ENCODE results near the gene GRPR. TPM values are rescaled to one million over a fixed set of nuclear protein-coding genes. Genes with fewer than 3 reads are reported as not detected.
"Not testable (repeated sequence)": the region's sequence is repeated elsewhere in the genome, so short reads cannot be mapped to it uniquely, and the experiment has no call there.

GRPR gene
- total RNA-seq, 2 experiments from 2014 or later: not detected

DNA sequence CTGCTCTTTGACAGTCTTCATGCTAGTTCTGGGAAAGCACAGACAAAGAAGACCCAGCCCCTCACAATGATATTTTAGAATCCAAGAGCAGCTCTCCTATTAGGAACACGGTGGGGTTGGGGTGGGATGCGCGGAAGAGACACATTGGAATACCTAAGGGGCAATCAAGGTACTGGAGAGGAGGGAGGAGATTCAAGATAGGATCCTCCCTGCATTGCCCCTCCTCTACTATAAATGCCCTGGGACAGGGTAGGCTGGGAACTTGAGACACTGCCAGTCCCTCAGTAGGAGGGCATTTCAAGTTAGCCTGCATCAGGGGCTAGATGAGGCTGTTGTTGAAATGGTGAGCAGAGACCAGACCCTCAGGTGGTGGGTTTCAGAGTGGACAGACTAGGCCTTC is 49.0 kb downstream of the GRPR start:
- Mint-ChIP-seq H3K27me3 (peaks cover 2% of the 10 kb centered on the region), H3K36me3 (no peaks in the 10 kb centered on the region), H3K27ac (no peak overlapping the region), H3K4me3 (no peak overlapping the region), H3K9me3 (no peaks in the 10 kb centered on the region), H3K4me1 (no peaks in the 10 kb centered on the region)
- POLR2A ChIA-PET: no interaction called here
- ATAC-seq (ENCODE audit: low read depth) (no peak), DNase-seq (no peak)

DNA sequence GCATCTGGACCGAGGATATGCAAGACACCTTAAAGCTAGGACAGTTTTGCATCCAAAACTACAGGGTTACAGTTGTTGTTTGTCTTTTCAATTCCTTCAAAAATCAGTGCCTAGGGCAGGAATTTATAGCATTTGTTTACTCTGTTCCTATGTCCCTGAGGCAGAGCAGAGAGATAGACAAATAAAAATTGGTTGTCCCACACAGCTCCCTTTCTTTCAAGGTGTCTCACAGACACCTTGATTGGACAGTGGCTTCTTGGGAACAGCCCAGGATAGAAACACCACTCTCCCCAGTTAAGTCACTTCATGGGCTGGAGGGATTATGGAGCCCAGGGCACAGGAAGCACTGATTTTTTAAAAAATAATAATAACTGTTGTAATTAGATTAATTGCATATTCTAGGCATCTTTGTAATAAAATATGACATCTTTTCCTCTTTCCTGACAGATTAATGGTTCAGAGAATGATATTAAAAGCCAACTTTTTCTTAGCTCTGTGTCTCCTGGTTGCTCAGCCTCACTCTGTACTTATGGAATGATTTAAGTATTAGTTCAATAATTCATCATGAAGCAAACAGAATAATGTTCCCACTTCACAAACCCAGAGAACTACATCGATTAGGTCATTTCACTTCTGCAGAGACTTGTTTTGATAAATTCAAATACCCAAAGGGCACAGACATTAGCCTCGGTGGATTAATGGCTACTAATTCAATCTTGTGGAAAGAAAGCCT is 52.1 kb downstream of the GRPR start:
- no peak for ATAC-seq (ENCODE audit: low read depth)
- Mint-ChIP-seq H3K9me3 (no peaks in the 10 kb centered on the region), H3K27me3 (peaks cover 8% of the 10 kb centered on the region), H3K4me3 (no peak overlapping the region), H3K4me1 (no peaks in the 10 kb centered on the region), H3K27ac (no peak overlapping the region), H3K36me3 (no peaks in the 10 kb centered on the region)
- POLR2A ChIA-PET: no interaction called here
- DNase-seq: no peak

DNA sequence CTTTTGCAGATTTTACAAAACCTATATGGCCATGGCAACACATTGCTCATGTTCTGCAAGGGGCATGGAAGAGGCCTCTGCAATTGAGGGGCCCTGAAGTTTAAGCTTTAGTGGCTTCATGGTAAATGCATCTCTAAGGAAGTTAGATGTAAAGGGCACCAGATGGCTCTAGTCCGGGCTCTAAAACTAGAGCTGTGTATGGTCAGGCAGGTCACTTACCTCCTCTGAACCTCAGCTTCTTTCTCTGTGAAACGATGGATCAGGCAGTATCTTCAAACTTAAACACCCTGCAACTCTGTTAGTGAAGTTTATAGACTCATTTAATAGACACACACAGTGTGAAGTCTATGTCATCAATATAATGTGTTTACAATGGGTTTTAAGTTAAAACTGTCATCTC is 53.9 kb downstream of the GRPR start:
- Mint-ChIP-seq H3K9me3 (no peaks in the 10 kb centered on the region), H3K4me1 (no peaks in the 10 kb centered on the region), H3K27ac (no peak overlapping the region), H3K36me3 (no peaks in the 10 kb centered on the region), H3K27me3 (peaks cover 11% of the 10 kb centered on the region), H3K4me3 (no peak overlapping the region)
- DNase-seq (no peak), ATAC-seq (ENCODE audit: low read depth) (no peak)
- POLR2A ChIA-PET: no interaction called here

DNA sequence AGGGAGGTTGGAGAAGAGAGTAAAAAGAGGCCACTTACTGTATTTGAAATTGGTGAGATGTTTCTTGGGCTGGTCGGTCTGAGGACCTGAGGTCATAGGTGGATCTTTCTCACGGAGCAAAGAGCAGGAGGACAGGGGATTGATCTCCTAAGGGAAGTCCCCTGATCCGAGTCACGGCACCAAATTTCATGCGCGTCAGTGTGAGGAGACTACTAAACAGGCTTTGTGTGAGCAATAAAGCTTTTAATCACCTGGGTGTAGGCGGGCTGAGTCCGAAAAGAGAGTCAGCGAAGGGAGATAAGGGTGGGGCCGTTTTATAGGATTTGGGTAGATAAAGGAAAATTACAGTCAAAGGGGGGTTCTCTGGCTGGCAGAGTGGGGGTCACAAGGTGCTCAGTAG is 60.5 kb downstream of the GRPR start:
- H3K27ac Mint-ChIP-seq; H3K9me3 Mint-ChIP-seq; H3K4me3 Mint-ChIP-seq; POLR2A ChIA-PET; DNase-seq; H3K36me3 Mint-ChIP-seq; H3K27me3 Mint-ChIP-seq; ATAC-seq (ENCODE audit: low read depth); H3K4me1 Mint-ChIP-seq: not testable (repeated sequence)

DNA sequence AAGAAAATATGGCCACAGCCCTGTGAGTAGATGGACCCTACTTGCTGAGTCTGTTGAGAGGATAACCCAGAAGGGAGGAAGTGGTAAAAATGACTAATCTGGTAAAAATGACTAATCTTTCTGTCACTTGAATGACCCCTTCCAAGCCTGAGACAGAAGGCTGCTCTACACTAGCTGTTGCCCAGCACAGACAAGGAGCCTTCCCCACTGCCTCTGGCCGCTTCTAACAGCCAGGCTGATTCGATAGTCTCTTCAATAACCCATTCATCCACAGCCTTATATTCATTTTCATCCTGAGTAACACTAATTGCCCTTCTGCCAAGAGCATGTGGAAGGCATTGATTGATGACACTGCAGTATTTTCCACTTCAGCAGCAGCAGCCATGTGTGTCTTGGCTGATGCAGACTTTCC is 62.4 kb downstream of the GRPR start:
- no peak overlapping the region for H3K27ac Mint-ChIP-seq
- POLR2A ChIA-PET: no interaction called here
- peaks cover 5% of the 10 kb centered on the region for H3K4me1 Mint-ChIP-seq
- peaks cover 2% of the 10 kb centered on the region for H3K27me3 Mint-ChIP-seq
- DNase-seq: no peak
- ATAC-seq (ENCODE audit: low read depth): peak; percentile 45
- no peaks in the 10 kb centered on the region for H3K36me3 Mint-ChIP-seq
- no peak overlapping the region for H3K4me3 Mint-ChIP-seq
- H3K9me3 Mint-ChIP-seq: no peaks in the 10 kb centered on the region

DNA sequence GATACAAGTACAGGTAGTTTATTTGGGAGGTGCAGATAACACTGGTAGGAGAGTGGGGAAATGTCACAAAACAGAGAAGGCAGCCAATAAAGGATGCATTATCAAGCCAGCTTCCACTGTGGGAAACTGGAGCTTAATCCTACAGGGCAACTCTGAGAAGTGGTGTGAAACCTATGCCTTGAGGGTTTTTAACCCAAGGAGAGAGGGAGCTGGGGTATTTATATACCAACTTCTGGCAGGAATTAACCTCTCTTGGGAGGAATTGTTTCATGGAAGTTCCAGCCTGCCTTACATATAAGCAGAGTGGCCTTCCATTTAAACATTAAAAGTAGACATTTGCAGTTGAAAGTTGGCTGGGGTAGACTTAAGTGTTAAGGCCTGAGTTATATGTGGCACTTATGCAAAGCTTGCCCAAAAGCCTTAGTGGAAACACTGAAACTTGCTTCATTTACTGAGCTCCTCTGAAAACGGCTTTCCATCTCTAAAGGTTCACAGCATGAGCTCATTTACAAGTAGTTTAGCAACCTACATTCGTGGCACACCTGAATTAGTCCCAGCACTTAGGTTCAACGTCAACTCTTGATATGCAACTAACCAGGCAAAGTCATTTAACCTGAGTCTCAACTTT is 63.1 kb downstream of the GRPR start:
- no peak overlapping the region for H3K4me3 Mint-ChIP-seq
- no peak overlapping the region for H3K27ac Mint-ChIP-seq
- ATAC-seq (ENCODE audit: low read depth) (no peak), DNase-seq (no peak)
- H3K4me1 Mint-ChIP-seq: peaks cover 5% of the 10 kb centered on the region
- H3K27me3 Mint-ChIP-seq: no peaks in the 10 kb centered on the region
- POLR2A ChIA-PET: no interaction called here
- no peaks in the 10 kb centered on the region for H3K9me3 Mint-ChIP-seq
- no peaks in the 10 kb centered on the region for H3K36me3 Mint-ChIP-seq

DNA sequence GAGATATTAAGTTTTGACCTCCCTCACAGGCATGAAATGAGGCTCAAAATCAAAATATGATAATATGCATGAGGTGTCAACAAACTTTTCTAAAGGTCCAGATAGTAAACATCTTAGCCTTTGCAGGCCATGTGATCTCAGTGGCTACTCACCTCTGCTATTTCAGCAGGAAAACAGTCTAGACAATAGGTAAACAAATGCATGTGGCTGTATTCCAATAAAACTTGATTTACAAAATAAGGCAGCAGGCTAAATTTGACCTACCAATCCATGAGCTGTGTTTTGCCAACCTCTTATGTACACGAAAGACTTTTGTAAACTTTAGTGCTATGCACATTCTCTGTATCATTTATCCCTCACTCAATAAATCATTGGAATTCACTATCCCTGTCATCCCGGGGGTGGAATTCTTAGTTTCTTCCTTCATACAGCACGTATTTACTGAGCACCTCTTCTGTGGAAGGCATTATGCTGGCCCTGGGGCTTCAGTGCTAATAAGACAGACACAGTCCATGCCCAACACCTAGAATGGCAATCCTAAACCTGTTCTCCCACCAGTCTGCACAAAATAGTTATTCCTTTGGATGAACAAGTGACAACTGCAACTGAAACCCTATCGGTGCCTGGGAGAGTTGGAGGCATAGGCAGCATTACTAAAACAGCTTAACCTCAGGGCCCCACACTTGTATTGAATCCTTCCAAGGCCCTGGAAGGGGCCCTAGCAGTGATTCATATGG is 63.8 kb downstream of the GRPR start:
- POLR2A ChIA-PET: no interaction called here
- ATAC-seq (ENCODE audit: low read depth) (no peak), DNase-seq (no peak)
- H3K36me3 Mint-ChIP-seq: no peaks in the 10 kb centered on the region
- H3K27ac Mint-ChIP-seq: no peak overlapping the region
- peaks cover 5% of the 10 kb centered on the region for H3K4me1 Mint-ChIP-seq
- no peaks in the 10 kb centered on the region for H3K27me3 Mint-ChIP-seq
- no peak overlapping the region for H3K4me3 Mint-ChIP-seq
- H3K9me3 Mint-ChIP-seq: no peaks in the 10 kb centered on the region

DNA sequence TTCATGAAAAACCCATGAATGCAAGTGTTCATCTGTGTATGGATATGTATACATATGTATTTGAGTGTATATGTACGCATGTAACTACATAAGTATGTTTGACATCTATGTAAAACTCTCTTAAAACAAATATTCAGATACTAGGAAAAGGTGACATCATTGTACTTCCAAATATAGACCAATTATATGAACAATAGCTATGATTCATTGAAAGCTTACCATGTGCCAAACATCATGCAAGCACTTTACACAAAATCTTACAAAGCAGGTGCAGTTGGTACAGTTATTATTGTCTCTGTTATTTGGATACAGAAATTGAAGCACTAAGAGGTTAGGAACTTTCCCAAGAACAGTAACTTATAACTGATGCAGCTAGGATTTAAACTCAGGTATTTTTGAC is 65.3 kb downstream of the GRPR start:
- H3K9me3 Mint-ChIP-seq: no peaks in the 10 kb centered on the region
- no peak for ATAC-seq (ENCODE audit: low read depth)
- POLR2A ChIA-PET: no interaction called here
- peaks cover 5% of the 10 kb centered on the region for H3K4me1 Mint-ChIP-seq
- no peaks in the 10 kb centered on the region for H3K36me3 Mint-ChIP-seq
- no peak overlapping the region for H3K4me3 Mint-ChIP-seq
- no peak overlapping the region for H3K27ac Mint-ChIP-seq
- no peaks in the 10 kb centered on the region for H3K27me3 Mint-ChIP-seq
- DNase-seq: no peak

DNA sequence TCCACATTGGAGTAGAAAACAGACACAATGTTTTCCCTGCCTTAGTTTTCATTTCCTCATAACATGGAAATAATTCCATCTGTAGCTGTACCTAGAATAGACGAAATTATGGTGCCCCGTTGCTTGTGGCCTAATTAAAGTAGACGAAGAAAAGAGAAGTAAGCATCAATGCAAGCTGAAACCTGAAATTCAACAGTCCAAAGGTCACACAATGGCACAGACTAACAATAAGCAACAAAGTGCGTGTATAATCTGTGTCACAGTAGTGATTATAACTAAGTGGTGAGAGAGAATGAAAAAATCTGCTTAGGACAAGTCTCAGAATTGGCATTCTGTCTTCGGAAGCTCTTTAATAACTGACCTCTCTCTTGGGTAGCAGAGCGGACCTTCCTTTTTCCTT is 68.2 kb downstream of the GRPR start:
- ATAC-seq (ENCODE audit: low read depth): no peak
- Mint-ChIP-seq H3K4me1 (no peaks in the 10 kb centered on the region), H3K27me3 (peaks cover 2% of the 10 kb centered on the region), H3K9me3 (no peaks in the 10 kb centered on the region), H3K36me3 (no peaks in the 10 kb centered on the region), H3K27ac (no peak overlapping the region), H3K4me3 (no peak overlapping the region)
- POLR2A ChIA-PET: no interaction called here
- no peak for DNase-seq

DNA sequence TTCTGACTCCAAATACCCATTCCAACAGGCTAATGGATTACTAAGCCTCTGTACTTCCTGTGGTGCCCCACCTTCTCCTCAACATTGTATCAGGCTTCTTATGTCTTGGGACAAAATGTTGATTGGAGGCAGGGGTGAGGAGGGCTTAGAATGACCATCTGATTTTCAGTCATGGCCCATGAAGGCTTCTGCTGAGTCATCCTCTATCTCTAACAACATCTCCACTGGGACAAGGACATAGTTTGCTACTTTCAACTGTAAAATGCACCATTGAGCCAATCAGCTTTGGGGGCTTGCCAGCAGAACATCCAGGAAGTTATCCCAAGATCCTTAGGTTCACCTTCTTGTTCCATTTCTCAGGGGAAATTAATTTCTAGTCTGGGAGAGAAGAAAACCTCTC is 73.5 kb downstream of the GRPR start:
- DNase-seq (no peak), ATAC-seq (ENCODE audit: low read depth) (no peak)
- Mint-ChIP-seq H3K27ac (no peak overlapping the region), H3K4me1 (no peaks in the 10 kb centered on the region), H3K36me3 (no peaks in the 10 kb centered on the region), H3K9me3 (peaks cover 1% of the 10 kb centered on the region), H3K27me3 (peaks cover 2% of the 10 kb centered on the region), H3K4me3 (no peak overlapping the region)
- POLR2A ChIA-PET: no interaction called here

DNA sequence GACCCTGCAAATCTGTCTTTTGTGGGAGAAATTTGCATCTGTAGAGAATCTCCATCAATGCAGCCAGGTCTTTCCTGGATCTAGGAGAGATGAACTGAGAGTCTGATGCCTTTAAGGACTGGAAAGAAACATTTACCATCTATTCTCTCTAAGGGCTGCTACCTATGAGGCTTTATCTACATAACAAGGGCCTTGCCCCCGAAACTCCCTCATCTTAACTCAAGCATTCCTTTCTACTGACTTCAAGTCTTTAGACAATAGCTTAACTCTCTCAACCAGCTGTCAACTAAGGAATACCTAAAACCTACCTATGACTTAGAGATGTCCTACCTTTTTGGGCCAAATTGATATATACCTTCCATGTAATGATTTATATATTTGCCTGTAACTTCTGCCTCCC is 76.0 kb downstream of the GRPR start:
- peaks cover 1% of the 10 kb centered on the region for H3K9me3 Mint-ChIP-seq
- no peaks in the 10 kb centered on the region for H3K36me3 Mint-ChIP-seq
- DNase-seq: no peak
- peaks cover 2% of the 10 kb centered on the region for H3K27me3 Mint-ChIP-seq
- ATAC-seq (ENCODE audit: low read depth): no peak
- POLR2A ChIA-PET: no interaction called here
- no peak overlapping the region for H3K27ac Mint-ChIP-seq
- no peaks in the 10 kb centered on the region for H3K4me1 Mint-ChIP-seq
- no peak overlapping the region for H3K4me3 Mint-ChIP-seq

DNA sequence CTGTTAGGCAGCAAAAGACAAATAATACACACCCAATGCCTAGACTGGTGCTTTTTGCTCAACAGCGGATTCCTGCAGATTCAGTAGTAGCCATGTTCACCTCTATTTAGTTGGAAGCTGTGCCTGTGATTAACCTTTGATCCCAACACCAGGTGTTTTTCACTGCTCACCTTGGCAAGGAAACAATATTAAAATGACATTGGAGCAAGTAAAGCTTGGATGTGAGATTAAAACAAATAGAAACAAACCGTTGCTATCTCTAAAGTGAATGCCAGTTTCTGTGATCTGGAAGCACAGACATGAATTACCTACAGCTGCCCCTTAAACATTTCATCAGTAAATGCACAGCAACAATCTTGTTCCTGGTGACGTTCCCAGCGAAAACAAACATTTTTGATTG is 79.6 kb downstream of the GRPR start:
- DNase-seq: no peak
- no peak overlapping the region for H3K4me3 Mint-ChIP-seq
- H3K4me1 Mint-ChIP-seq: no peaks in the 10 kb centered on the region
- no peak overlapping the region for H3K27ac Mint-ChIP-seq
- no peaks in the 10 kb centered on the region for H3K36me3 Mint-ChIP-seq
- no peaks in the 10 kb centered on the region for H3K27me3 Mint-ChIP-seq
- ATAC-seq (ENCODE audit: low read depth): no peak
- H3K9me3 Mint-ChIP-seq: peaks cover 1% of the 10 kb centered on the region
- POLR2A ChIA-PET: no interaction called here

Measured in activated naive CD8-positive, alpha-beta T cell treated with anti-CD3 and anti-CD28 coated beads, Interleukin-2, amount 10 ng/mL, durations not matched to agents 7 days and 5 days (primary cell).